K562 (cell line): ENCODE measurements around the gene FUT2. TPM values are rescaled to one million over a fixed set of nuclear protein-coding genes. Genes with fewer than 3 reads are reported as not detected.
A peak's percentile ranks its signal among the peaks of the same experiment; 100 is the strongest.

Source experiments
- BACH1 ChIP-seq: fragments of 200-800 bp; sonication (Bioruptor generic); IDR thresholded peaks from 2 replicates; pipeline ENCODE4 v1.6.1; 2016; ENCODE audit warnings: missing genetic modification characterization, missing compliant biosample characterization
- CHCHD3 ChIP-seq: fragments of 250-450 bp; sonication (Bioruptor Pico); IDR thresholded peaks from 2 replicates; pipeline ENCODE4 v2.1.2; 2022; ENCODE audit warnings: mild to moderate bottlenecking
- CTBP1 ChIP-seq: fragments of 450-650 bp; IDR thresholded peaks from 2 replicates; pipeline ENCODE4 v1.6.1; 2016; ENCODE audit warnings: borderline replicate concordance
- FOXJ2 ChIP-seq: fragments of 200-800 bp; sonication (Bioruptor generic); IDR thresholded peaks from 2 replicates; pipeline ENCODE4 v1.6.1; 2016; ENCODE audit warnings: missing genetic modification characterization, missing compliant biosample characterization
- HEY1 ChIP-seq: fragments of 250-450 bp; sonication (Bioruptor Pico); IDR thresholded peaks from 2 replicates; pipeline ENCODE4 v1.5.0; 2020; ENCODE audit warnings: mild to moderate bottlenecking, moderate library complexity, borderline replicate concordance
- HNRNPL ChIP-seq: fragments of 200-400 bp; formaldehyde crosslinking; IDR thresholded peaks from 2 replicates; pipeline ENCODE4 v1.6.1; 2017; ENCODE audit warnings: low read depth, mild to moderate bottlenecking, low read length
- LARP7 ChIP-seq: fragments of 450-650 bp; IDR thresholded peaks from 2 replicates; pipeline ENCODE4 v1.6.1; 2016
- MAZ ChIP-seq, 2 experiments: fragments of 450-650 bp in 1 of 2; sonication (generic) in 1 of 2; formaldehyde crosslinking; IDR thresholded peaks in 1 of 2; conservative IDR thresholded peaks in 1 of 2; 2 replicates each; pipeline versions ENCODE4 v1.4.0 to v1.5.0; 2020; ENCODE audit warnings: mild to moderate bottlenecking in 1 of 2, missing genetic modification reagents in 1 of 2
- PCBP1 ChIP-seq: fragments of 200-400 bp; formaldehyde crosslinking; IDR thresholded peaks from 2 replicates; pipeline ENCODE4 v1.6.1; 2018; ENCODE audit warnings: mild to moderate bottlenecking, low read depth, low read length; ENCODE audit not compliant: poor library complexity, severe bottlenecking
- PURB ChIP-seq: sonication (generic); formaldehyde crosslinking; IDR thresholded peaks from 2 replicates; pipeline ENCODE4 v1.9.0; 2021; ENCODE audit warnings: low read depth, mild to moderate bottlenecking, missing genetic modification reagents
- SMARCA5 ChIP-seq: fragments of 450-650 bp; IDR thresholded peaks from 2 replicates; pipeline ENCODE4 v1.6.1; 2016
- SMARCE1 ChIP-seq: fragments of 450-650 bp; IDR thresholded peaks from 2 replicates; pipeline ENCODE4 v1.7.1; 2016; ENCODE audit warnings: mild to moderate bottlenecking
- STAT5B ChIP-seq: fragments of 250-450 bp; sonication (Bioruptor Pico); IDR thresholded peaks from 2 replicates; pipeline ENCODE4 v1.8.0; 2021; ENCODE audit warnings: mild to moderate bottlenecking, inconsistent platforms
- TAF15 ChIP-seq: fragments of 200-400 bp; formaldehyde crosslinking; IDR thresholded peaks from 2 replicates; pipeline ENCODE4 v1.6.1; 2017; ENCODE audit warnings: mild to moderate bottlenecking, low read depth, low read length, moderate library complexity
- ZBED1 ChIP-seq: IDR thresholded peaks from 2 replicates; pipeline ENCODE4 v1.6.1; 2014
- ZNF384 ChIP-seq: IDR thresholded peaks from 2 replicates; pipeline ENCODE4 v1.6.1; 2012; ENCODE audit warnings: low read depth, low read length, improper control_type of control experiment
- polyA plus RNA-seq, 8 experiments: library from polyadenylated mRNA; depleted of rRNA in 4 of 8; stranded (reverse) in 5 of 8; unstranded in 3 of 8; fragments of >200 nt; fragmentation: Nextera tagmentation in 2 of 8; fragmentation: Illumina TruSeq in 1 of 8; extraction: Ambion mirVana in 2 of 8; extraction: Trizol in 1 of 8; gene quantifications; 2 replicates each; pipeline versions ENCODE4 v1.2.1 to v1.2.3, GENCODE V29; 2011 to 2014; ENCODE audit warnings: inconsistent platforms in 1 of 8, missing spikeins in 1 of 8
- total RNA-seq, 7 experiments: library from RNA; depleted of rRNA in 6 of 7; stranded (reverse); fragments of >200 nt in 6 of 7; fragmentation: Illumina TruSeq in 2 of 7; extraction: Trizol in 2 of 7; gene quantifications; 2 replicates each; pipeline versions ENCODE4 v1.2.1 to v1.2.3, GENCODE V29; 2011 to 2021; ENCODE audit warnings: low replicate concordance in 1 of 7
- TF ChIP-seq, protein P1 (sequence below): IDR thresholded peaks from 2 replicates; pipeline ENCODE4 v1.6.1; 2016; ENCODE audit warnings: missing genetic modification characterization, missing compliant biosample characterization
- TF ChIP-seq, protein P2 (sequence below): sonication (generic); formaldehyde crosslinking; IDR thresholded peaks from 2 replicates; pipeline ENCODE4 v1.4.0; 2020; ENCODE audit warnings: mild to moderate bottlenecking, missing genetic modification reagents
- TF ChIP-seq, protein P3 (sequence below), 2 experiments: fragments of 200-800 bp in 1 of 2; sonication (Bioruptor generic) in 1 of 2; sonication (generic) in 1 of 2; formaldehyde crosslinking in 1 of 2; IDR thresholded peaks in 1 of 2; conservative IDR thresholded peaks in 1 of 2; 2 replicates each; pipeline versions ENCODE4 v1.5.0 to v1.6.1; 2016 to 2020; ENCODE audit warnings: missing compliant biosample characterization in 1 of 2, missing genetic modification characterization in 1 of 2, missing genetic modification reagents in 1 of 2
- TF ChIP-seq, protein P4 (sequence below): sonication (generic); formaldehyde crosslinking; IDR thresholded peaks from 2 replicates; pipeline ENCODE4 v1.8.1; 2023; ENCODE audit warnings: mild to moderate bottlenecking, missing genetic modification reagents

FUT2 gene
- total and polyA plus RNA-seq, 9 of the 15 experiments (the other 6 are each of a cell fraction or from before 2014, with no cell fraction given): 0.03 to 0.04 TPM; not detected in 7

DNA sequence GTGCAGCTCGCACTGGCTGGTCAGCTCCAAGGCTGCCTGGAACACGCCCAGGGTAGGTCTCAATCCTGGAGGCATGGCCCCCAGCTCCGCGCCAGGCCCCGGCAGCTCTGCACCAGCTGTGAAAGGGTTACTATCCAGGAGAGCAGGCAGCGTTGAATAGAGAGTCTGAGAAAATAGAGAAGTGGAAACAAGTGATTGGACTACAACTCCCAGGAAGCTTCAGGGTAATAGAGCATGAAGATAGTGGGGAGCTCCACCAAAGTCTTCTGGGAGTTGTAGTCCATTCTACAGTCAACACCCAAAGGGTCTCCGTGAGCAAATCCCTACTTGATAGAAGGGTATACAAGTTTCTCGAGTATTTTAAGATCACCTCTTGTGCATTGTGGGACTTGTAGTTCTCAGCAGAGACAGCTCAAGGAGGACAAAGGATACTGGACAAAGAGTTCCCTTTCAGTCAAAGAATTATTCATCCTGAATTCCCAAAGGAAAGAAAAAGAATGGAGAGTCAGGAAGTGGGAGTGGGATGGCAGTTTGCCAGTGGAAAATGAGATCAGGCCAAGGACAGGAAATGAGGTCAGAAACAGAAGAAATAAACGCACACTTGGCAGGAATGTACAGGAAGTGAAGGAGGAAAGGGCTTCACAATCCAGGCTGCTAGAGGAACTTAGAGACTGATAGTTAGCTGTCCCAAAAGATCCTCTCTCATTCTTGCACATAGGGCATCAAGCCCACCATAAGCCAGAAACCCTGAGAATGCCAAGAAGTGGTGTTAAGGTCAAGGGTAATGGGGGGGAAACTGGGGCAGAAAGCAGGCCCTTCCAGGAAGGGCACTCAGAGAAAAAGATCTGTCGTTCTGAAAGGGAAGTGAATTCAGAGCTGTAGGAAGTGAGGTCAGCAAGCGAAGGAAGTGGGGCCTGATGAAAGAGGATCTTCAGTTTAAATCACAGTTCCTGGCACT is 29.3 kb downstream of the FUT2 start (continued):
- TF ChIP-seq, protein P1, sequence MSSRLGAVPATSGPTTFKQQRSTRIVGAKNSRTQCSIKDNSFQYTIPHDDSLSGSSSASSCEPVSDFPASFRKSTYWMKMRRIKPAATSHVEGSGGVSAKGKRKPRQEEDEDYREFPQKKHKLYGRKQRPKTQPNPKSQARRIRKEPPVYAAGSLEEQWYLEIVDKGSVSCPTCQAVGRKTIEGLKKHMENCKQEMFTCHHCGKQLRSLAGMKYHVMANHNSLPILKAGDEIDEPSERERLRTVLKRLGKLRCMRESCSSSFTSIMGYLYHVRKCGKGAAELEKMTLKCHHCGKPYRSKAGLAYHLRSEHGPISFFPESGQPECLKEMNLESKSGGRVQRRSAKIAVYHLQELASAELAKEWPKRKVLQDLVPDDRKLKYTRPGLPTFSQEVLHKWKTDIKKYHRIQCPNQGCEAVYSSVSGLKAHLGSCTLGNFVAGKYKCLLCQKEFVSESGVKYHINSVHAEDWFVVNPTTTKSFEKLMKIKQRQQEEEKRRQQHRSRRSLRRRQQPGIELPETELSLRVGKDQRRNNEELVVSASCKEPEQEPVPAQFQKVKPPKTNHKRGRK (tag): no peak
- TF ChIP-seq MAZ (CRISPR knock-in tag; conservative IDR thresholded peaks at IDR 0.05 in 1 of 2, IDR thresholded peaks at IDR 0.05 in 1 of 2) (peak in 1 of 2 experiments; percentile 24; a peak in 1 of 4 replicates), FOXJ2 (tag) (peak; percentile 56; the same call in 1 of the 2 replicates), PURB (CRISPR knock-in tag) (no peak), LARP7 (no peak), HNRNPL (no peak), ZBED1 (no peak), SMARCE1 (no peak; the same call in 1 of the 2 replicates), CHCHD3 (CRISPR knock-in tag) (no peak), HEY1 (CRISPR knock-in tag) (no peak), PCBP1 (no peak), BACH1 (tag) (peak; percentile 73), TAF15 (no peak), CTBP1 (no peak), SMARCA5 (no peak), STAT5B (CRISPR knock-in tag) (no peak), ZNF384 (no peak)
- TF ChIP-seq, protein P2, sequence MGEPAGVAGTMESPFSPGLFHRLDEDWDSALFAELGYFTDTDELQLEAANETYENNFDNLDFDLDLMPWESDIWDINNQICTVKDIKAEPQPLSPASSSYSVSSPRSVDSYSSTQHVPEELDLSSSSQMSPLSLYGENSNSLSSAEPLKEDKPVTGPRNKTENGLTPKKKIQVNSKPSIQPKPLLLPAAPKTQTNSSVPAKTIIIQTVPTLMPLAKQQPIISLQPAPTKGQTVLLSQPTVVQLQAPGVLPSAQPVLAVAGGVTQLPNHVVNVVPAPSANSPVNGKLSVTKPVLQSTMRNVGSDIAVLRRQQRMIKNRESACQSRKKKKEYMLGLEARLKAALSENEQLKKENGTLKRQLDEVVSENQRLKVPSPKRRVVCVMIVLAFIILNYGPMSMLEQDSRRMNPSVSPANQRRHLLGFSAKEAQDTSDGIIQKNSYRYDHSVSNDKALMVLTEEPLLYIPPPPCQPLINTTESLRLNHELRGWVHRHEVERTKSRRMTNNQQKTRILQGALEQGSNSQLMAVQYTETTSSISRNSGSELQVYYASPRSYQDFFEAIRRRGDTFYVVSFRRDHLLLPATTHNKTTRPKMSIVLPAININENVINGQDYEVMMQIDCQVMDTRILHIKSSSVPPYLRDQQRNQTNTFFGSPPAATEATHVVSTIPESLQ (CRISPR knock-in tag): no peak
- TF ChIP-seq, protein P3, sequence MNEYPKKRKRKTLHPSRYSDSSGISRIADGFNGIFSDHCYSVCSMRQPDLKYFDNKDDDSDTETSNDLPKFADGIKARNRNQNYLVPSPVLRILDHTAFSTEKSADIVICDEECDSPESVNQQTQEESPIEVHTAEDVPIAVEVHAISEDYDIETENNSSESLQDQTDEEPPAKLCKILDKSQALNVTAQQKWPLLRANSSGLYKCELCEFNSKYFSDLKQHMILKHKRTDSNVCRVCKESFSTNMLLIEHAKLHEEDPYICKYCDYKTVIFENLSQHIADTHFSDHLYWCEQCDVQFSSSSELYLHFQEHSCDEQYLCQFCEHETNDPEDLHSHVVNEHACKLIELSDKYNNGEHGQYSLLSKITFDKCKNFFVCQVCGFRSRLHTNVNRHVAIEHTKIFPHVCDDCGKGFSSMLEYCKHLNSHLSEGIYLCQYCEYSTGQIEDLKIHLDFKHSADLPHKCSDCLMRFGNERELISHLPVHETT (CRISPR knock-in tag; conservative IDR thresholded peaks at IDR 0.05 in 1 of 2, IDR thresholded peaks at IDR 0.05 in 1 of 2): peak in 1 of 2 experiments; percentile 77; a peak in 2 of 4 replicates
- TF ChIP-seq, protein P4, sequence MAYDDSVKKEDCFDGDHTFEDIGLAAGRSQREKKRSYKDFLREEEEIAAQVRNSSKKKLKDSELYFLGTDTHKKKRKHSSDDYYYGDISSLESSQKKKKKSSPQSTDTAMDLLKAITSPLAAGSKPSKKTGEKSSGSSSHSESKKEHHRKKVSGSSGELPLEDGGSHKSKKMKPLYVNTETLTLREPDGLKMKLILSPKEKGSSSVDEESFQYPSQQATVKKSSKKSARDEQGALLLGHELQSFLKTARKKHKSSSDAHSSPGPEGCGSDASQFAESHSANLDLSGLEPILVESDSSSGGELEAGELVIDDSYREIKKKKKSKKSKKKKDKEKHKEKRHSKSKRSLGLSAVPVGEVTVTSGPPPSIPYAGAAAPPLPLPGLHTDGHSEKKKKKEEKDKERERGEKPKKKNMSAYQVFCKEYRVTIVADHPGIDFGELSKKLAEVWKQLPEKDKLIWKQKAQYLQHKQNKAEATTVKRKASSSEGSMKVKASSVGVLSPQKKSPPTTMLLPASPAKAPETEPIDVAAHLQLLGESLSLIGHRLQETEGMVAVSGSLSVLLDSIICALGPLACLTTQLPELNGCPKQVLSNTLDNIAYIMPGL (CRISPR knock-in tag): no peak
